ENCODE measurements around the gene ASB14. TPM values are rescaled to one million over a fixed set of nuclear protein-coding genes. Genes with fewer than 3 reads are reported as not detected.

The ASB14 gene
- total RNA-seq, 1 donor from 2014 or later, result not detected

DNA sequence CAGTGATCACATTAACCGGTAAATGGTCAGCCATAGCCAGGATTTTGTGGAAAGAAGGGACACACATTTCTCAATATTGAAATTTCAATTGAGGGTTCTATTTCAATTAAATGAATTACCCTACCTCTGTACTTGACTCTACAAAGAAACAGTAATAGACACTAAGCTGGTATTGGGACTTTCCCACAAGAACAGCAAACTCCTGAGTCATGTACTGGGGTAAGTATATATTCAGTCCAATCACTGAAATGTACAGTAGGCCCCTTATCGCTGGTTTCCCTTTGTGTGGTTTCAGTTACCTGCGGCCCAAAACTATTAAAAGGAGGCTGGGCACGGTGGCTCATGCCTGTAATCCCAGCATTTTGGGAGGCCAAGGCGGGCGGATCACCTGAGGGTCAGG is 17.6 kb downstream of the ASB14 start:
- Histone ChIP-seq H3K9me3 (no peaks in the 10 kb centered on the region), H3K36me3 (peaks cover 47% of the 10 kb centered on the region), H3K27ac (no peak overlapping the region), H3K27me3 (no peaks in the 10 kb centered on the region), H3K4me3 (no peak overlapping the region), H3K4me1 (no peaks in the 10 kb centered on the region)
- ATAC-seq, result no peak
- intact Hi-C loops (cut with DNase I), result no loop called here
- TF ChIP-seq, protein P1, sequence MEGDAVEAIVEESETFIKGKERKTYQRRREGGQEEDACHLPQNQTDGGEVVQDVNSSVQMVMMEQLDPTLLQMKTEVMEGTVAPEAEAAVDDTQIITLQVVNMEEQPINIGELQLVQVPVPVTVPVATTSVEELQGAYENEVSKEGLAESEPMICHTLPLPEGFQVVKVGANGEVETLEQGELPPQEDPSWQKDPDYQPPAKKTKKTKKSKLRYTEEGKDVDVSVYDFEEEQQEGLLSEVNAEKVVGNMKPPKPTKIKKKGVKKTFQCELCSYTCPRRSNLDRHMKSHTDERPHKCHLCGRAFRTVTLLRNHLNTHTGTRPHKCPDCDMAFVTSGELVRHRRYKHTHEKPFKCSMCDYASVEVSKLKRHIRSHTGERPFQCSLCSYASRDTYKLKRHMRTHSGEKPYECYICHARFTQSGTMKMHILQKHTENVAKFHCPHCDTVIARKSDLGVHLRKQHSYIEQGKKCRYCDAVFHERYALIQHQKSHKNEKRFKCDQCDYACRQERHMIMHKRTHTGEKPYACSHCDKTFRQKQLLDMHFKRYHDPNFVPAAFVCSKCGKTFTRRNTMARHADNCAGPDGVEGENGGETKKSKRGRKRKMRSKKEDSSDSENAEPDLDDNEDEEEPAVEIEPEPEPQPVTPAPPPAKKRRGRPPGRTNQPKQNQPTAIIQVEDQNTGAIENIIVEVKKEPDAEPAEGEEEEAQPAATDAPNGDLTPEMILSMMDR (IDR thresholded peaks at IDR 0.05), result no peak
- no peak for DNase-seq

DNA sequence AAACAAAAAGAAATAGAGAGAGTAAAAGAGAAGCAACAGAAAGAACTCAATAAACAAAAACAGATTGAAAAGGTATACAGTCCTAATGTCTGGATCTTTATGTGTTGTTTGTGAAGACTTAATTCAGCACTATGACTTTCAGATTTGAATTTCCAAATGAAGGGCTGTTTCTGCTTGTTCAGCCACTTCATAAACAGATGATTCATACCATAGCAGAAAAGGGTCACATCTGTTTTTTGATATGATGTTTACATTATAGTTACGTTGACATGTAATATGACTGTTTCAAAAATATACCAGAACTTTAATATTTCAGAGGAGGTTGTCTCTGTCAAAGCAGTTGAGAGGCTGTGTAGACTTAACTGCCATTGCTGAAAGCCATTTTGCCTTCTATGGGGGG is 24.1 kb downstream of the ASB14 start:
- intact Hi-C loops (cut with DNase I), result no loop called here
- peaks cover 68% of the 10 kb centered on the region for H3K36me3 ChIP-seq

DNA sequence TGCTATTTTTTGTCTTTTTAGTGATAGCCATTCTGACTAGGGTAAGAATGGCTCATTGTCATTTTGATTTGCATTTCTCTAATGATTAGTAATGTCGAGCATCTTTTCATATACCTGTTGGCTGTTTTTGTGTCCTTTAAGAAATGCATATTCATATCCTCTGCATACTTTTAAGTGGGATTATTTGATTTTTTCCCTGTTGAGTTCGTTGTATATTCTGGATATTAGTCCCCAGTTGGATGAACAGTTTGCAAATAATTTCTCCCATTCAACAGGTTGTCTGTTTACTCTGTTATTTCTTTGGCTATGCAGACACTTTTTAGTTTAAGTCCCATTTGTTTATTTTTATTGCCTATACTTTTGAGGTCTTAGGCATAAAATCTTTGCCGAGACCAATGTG is 30.6 kb downstream of the ASB14 start:
- no peaks in the 10 kb centered on the region for H3K4me1 ChIP-seq
- ATAC-seq (no peak), DNase-seq (no peak)
- H3K4me3 ChIP-seq, result no peak overlapping the region
- H3K27me3 ChIP-seq, result no peaks in the 10 kb centered on the region
- intact Hi-C loops (cut with DNase I), result no loop called here
- no peak overlapping the region for H3K27ac ChIP-seq
- no peaks in the 10 kb centered on the region for H3K9me3 ChIP-seq
- H3K36me3 ChIP-seq, result peaks cover 77% of the 10 kb centered on the region
- TF ChIP-seq, protein P1 (IDR thresholded peaks at IDR 0.05), result no peak

More for the DNA sequence above, 24.1 kb downstream of the ASB14 start:
- Histone ChIP-seq H3K27ac (no peak overlapping the region), H3K4me1 (no peaks in the 10 kb centered on the region), H3K9me3 (no peaks in the 10 kb centered on the region), H3K4me3 (no peak overlapping the region), H3K27me3 (no peaks in the 10 kb centered on the region)
- DNase-seq (no peak), ATAC-seq (no peak)
- TF ChIP-seq, protein P1 (IDR thresholded peaks at IDR 0.05), result no peak

DNA sequence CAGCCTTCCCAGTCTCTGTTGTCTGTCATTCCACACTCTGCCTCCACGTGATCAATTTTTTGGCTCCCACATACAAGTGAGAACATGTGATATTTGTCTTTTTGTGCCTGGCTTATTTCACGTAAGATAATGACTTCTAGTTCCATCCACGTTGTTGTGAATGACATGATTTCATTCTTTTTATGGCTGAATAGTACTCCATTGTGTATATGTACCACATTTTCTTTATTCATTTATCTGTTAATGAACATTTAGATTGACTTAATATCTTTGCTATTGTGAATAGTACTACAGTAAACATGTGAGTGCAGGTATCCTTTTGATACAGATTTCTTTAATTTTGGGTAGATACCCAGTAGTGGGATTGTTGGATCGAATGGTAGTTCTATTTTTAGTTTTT is 31.4 kb downstream of the ASB14 start:
- TF ChIP-seq, protein P1 (IDR thresholded peaks at IDR 0.05), result no peak

DNA sequence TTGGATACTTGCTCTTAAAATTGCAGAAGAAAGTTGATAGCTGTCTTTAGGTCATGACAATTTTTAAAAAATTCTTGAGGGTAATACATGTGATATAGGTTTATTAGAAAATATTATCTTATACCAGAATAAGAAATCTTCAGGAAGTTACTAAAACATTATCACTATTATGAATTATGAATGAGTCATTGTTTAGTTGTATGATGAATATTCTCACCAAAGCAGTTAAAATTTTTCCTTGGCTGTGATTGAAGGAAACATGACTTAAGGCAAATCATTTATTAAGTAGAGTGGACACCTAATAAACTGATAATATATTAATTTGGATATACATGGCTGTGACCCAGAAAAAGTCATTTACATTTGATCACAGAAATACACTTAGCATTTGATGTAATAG is 34.8 kb downstream of the ASB14 start:
- Histone ChIP-seq H3K4me3 (no peak overlapping the region), H3K36me3 (peaks cover 87% of the 10 kb centered on the region), H3K4me1 (no peaks in the 10 kb centered on the region), H3K27ac (no peak overlapping the region), H3K9me3 (no peaks in the 10 kb centered on the region), H3K27me3 (no peaks in the 10 kb centered on the region)
- ATAC-seq (no peak), DNase-seq (no peak)
- intact Hi-C loops (cut with DNase I), result no loop called here
- TF ChIP-seq, protein P1 (IDR thresholded peaks at IDR 0.05), result no peak

More for the DNA sequence above, 31.4 kb downstream of the ASB14 start:
- no peaks in the 10 kb centered on the region for H3K9me3 ChIP-seq
- H3K27ac ChIP-seq, result no peak overlapping the region
- no peak overlapping the region for H3K4me3 ChIP-seq
- ATAC-seq, result no peak
- no peaks in the 10 kb centered on the region for H3K4me1 ChIP-seq
- H3K36me3 ChIP-seq, result peaks cover 77% of the 10 kb centered on the region
- intact Hi-C loops (cut with DNase I), result no loop called here
- no peak for DNase-seq
- no peaks in the 10 kb centered on the region for H3K27me3 ChIP-seq

DNA sequence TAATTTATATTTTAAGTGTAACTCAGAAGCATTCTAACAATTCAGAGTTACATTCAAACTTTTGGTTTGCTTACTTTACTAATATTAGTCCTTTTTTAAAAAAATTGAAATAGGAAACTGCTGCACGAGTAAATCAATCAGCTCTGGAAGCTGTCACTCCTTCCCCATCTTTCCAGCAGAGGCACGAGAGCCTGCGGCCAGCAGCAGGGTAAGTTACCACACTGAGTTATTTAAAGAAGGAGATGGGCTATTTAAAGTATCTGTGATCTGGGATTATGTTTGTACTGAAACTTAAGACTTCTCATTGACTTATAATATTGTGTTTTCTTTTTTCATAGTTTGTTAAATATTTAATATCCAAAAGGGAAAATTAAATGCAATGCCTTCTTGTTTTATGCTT is 35.6 kb downstream of the ASB14 start:
- no peaks in the 10 kb centered on the region for H3K4me1 ChIP-seq
- H3K9me3 ChIP-seq, result no peaks in the 10 kb centered on the region
- no peak for ATAC-seq
- H3K36me3 ChIP-seq, result peaks cover 92% of the 10 kb centered on the region
- TF ChIP-seq, protein P1 (IDR thresholded peaks at IDR 0.05), result no peak
- intact Hi-C loops (cut with DNase I), result no loop called here
- H3K27me3 ChIP-seq, result no peaks in the 10 kb centered on the region
- H3K4me3 ChIP-seq, result no peak overlapping the region
- DNase-seq, result no peak
- no peak overlapping the region for H3K27ac ChIP-seq

Measured in upper lobe of right lung (tissue), 1 donor.